Thyroid gland (tissue), 4 donors: ENCODE data around the gene SLC15A1.

Experiments
- CTCF ChIP-seq, 6 experiments: fragments of 200-600 bp in 3 of 6; fragments of 450-650 bp in 3 of 6; sonication (generic) in 3 of 6; IDR thresholded peaks; one replicate each; pipeline ENCODE4 v1.5.1; 2016 to 2019; ENCODE audit warnings: antibody characterized with exemption in 6 of 6, mild to moderate bottlenecking in 2 of 6, inconsistent platforms in 1 of 6, moderate library complexity in 1 of 6
- POLR2A ChIP-seq, 2 donors: fragments of 450-650 bp; IDR thresholded peaks; one replicate each; pipeline ENCODE4 v1.6.1; 2017; ENCODE audit warnings: antibody characterized with exemption in 2 of 2, mild to moderate bottlenecking in 2 of 2, moderate library complexity in 1 of 2

DNA sequence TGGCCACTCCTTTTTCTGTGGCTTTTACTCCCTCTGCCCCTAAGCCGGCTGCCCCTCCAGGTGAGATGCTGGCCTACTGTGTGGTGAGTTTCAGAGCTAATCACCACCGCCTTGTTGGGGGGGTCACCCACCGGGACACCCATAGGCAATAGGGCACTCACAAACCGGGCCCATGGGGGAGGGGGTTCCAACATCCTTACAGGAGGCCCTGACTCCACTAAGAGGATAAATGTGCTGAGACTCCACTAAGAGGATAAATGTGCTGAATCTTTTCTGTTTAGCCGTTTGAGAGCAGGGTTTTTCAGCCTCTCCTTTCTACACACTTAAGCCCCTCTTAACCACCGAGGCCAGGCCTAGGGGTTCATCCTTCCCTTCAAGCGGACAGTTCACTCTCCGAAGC lies 73.7 kb downstream of the SLC15A1 start:
- TF ChIP-seq CTCF (IDR thresholded peaks at IDR 0.05), result no peak
- no peak for TF ChIP-seq POLR2A (IDR thresholded peaks at IDR 0.05)
